Breast epithelium (tissue), 3 donors: ENCODE data around the gene FLCN.

Experiments
- POLR2A ChIP-seq: fragments of 450-650 bp; IDR thresholded peaks from one replicate; pipeline ENCODE4 v1.6.1; 2016; ENCODE audit warnings: antibody characterized with exemption, mild to moderate bottlenecking, moderate library complexity
- TF ChIP-seq, protein P1 (sequence below), 3 donors: fragments of 450-650 bp; IDR thresholded peaks; one replicate each; pipeline ENCODE4 v1.5.1; 2016 to 2017; ENCODE audit warnings: antibody characterized with exemption in 3 of 3, mild to moderate bottlenecking in 3 of 3, moderate library complexity in 3 of 3

DNA sequence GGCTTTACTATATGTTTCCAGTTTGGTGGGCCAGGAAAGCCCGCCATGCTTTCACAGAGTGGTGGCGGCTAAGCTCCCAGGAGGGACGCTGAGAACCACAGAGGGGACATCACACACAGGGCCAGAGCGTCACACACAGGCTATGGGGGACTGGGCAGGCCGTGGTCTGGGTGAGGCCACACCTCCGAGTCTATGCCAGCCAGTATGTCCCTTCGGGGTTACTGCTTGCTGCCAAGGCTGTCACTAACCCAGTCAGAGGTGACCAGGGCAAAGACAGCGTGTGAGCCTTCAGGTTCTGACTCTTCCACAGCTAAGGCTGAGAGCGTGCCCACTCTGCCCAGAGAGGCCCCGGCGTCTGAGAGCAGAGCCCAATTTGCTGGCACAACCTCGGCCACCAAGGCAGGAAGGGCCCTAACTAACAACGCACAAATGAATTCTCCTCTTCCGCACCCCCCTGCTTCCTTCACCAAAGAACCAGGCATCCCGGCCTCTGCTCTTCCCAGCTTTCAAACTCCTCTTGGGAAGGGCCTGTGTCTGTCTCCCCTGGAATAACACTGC lies 33.7 kb downstream of the FLCN start:
- TF ChIP-seq, protein P1, sequence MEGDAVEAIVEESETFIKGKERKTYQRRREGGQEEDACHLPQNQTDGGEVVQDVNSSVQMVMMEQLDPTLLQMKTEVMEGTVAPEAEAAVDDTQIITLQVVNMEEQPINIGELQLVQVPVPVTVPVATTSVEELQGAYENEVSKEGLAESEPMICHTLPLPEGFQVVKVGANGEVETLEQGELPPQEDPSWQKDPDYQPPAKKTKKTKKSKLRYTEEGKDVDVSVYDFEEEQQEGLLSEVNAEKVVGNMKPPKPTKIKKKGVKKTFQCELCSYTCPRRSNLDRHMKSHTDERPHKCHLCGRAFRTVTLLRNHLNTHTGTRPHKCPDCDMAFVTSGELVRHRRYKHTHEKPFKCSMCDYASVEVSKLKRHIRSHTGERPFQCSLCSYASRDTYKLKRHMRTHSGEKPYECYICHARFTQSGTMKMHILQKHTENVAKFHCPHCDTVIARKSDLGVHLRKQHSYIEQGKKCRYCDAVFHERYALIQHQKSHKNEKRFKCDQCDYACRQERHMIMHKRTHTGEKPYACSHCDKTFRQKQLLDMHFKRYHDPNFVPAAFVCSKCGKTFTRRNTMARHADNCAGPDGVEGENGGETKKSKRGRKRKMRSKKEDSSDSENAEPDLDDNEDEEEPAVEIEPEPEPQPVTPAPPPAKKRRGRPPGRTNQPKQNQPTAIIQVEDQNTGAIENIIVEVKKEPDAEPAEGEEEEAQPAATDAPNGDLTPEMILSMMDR (IDR thresholded peaks at IDR 0.05), result no peak
- TF ChIP-seq POLR2A, result no peak
